MM.1S (cell line): Measurements from ENCODE around the gene PHF21A.

ENCODE experiments used
- DNase-seq: peaks from one replicate; pipeline ENCODE4 v3.0.0-alpha.2; 2015
- H2AFZ ChIP-seq: fragments of 300-600 bp; sonication (generic); 2 replicates; pipeline ENCODE4 v1.6.0; 2016; ENCODE audit warnings: antibody characterized with exemption, low read length
- H3F3A ChIP-seq: fragments of 300-600 bp; sonication (generic); 2 replicates; pipeline ENCODE4 v1.6.1; 2016; ENCODE audit warnings: mild to moderate bottlenecking, antibody characterized with exemption, low read length, moderate library complexity, mixed read lengths; ENCODE audit not compliant: insufficient read depth
- H3K27ac ChIP-seq: fragments of 300-600 bp; sonication (generic); 2 replicates; pipeline ENCODE4 v1.5.1; 2016; ENCODE audit warnings: mild to moderate bottlenecking, low read length
- H3K27me3 ChIP-seq: fragments of 300-600 bp; sonication (generic); replicated peaks from 2 replicates; pipeline ENCODE4 v1.6.0; 2016; ENCODE audit warnings: low read length; ENCODE audit not compliant: insufficient read depth
- H3K36me3 ChIP-seq: fragments of 300-600 bp; sonication (generic); replicated peaks from 2 replicates; pipeline ENCODE4 v1.6.1; 2016; ENCODE audit warnings: mild to moderate bottlenecking, low read length, mixed read lengths; ENCODE audit not compliant: insufficient read depth
- H3K4me1 ChIP-seq: fragments of 300-600 bp; sonication (generic); 2 replicates; pipeline ENCODE4 v1.6.1; 2016; ENCODE audit warnings: low read length, mixed read lengths
- H3K4me2 ChIP-seq: fragments of 300-600 bp; sonication (generic); 2 replicates; pipeline ENCODE4 v1.6.0; 2016; ENCODE audit warnings: low read depth, low read length
- H3K4me3 ChIP-seq: fragments of 300-600 bp; sonication (generic); 2 replicates; pipeline ENCODE4 v1.5.1; 2016; ENCODE audit warnings: low read length, mixed read lengths
- H3K79me2 ChIP-seq: fragments of 300-600 bp; sonication (generic); 2 replicates; pipeline ENCODE4 v1.6.1; 2016; ENCODE audit warnings: mixed run types, low read length, mixed read lengths
- H3K9ac ChIP-seq: fragments of 300-600 bp; sonication (generic); 2 replicates; pipeline ENCODE4 v1.6.1; 2016; ENCODE audit warnings: low read length, mixed read lengths
- H3K9me2 ChIP-seq: fragments of 300-600 bp; sonication (generic); replicated peaks from 2 replicates; pipeline ENCODE4 v1.6.1; 2016; ENCODE audit warnings: mild to moderate bottlenecking, low read length, mixed read lengths; ENCODE audit not compliant: insufficient read depth
- H3K9me3 ChIP-seq: fragments of 300-600 bp; sonication (generic); replicated peaks from 2 replicates; pipeline ENCODE4 v1.6.1; 2016; ENCODE audit warnings: mild to moderate bottlenecking, low read length, mixed read lengths; ENCODE audit not compliant: insufficient read depth
- H4K20me1 ChIP-seq: fragments of 300-600 bp; sonication (generic); 2 replicates; pipeline ENCODE4 v1.6.1; 2016; ENCODE audit warnings: mild to moderate bottlenecking, low read length, moderate library complexity, mixed read lengths; ENCODE audit not compliant: insufficient read depth
- CTCF ChIP-seq: fragments of 300-600 bp; sonication (generic); IDR thresholded peaks from 2 replicates; pipeline ENCODE4 v1.5.1; 2016; ENCODE audit warnings: antibody characterized with exemption, low read length, mixed read lengths
- EZH2 ChIP-seq: fragments of 300-600 bp; sonication (generic); optimal IDR thresholded peaks from 2 replicates; pipeline ENCODE3; 2017; ENCODE audit warnings: low read depth, mild to moderate bottlenecking, antibody characterized with exemption, low read length, mixed read lengths
- EZH2phosphoT487 ChIP-seq: fragments of 300-600 bp; sonication (generic); IDR thresholded peaks from 2 replicates; pipeline ENCODE4 v1.6.1; 2018; ENCODE audit warnings: antibody characterized with exemption, low read length

PHF21A gene

DNA sequence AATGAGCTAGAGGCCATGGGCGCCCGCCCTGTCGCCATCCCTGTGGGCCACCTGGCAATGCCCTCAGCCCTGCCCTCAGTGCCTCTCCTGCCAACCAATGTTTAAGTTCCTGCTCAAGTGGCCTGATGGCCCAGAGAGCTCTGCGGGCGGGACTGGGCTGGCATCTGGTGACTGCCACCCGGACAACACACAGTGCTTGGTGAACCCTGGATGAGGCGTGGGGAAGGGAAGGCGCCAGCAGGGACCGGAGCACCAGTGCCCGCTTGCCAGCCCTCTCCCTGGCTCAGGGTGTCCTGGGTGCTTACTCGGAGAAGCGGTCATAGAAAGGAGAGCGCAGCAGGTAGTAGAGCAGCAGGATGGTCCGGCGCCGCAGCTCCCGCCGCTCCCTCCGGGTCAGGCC lies 207.7 kb downstream of the PHF21A start:
- H3K9me2 ChIP-seq = no peaks in the 10 kb centered on the region
- H2AFZ ChIP-seq = no peak overlapping the region
- no peak overlapping the region for H3K4me3 ChIP-seq
- peaks cover 3% of the 10 kb centered on the region; the same call in 1 of the 2 replicates for H3K4me1 ChIP-seq
- no peaks in the 10 kb centered on the region for H3K9me3 ChIP-seq
- H3K36me3 ChIP-seq = no peaks in the 10 kb centered on the region
- DNase-seq = no peak
- no peaks in the 10 kb centered on the region for H3K27me3 ChIP-seq
- H3K79me2 ChIP-seq = peaks cover 22% of the 10 kb centered on the region
- TF ChIP-seq CTCF = no peak
- no peak for TF ChIP-seq EZH2
- H3F3A ChIP-seq = peaks cover 12% of the 10 kb centered on the region
- H3K4me2 ChIP-seq = no peak overlapping the region
- no peak overlapping the region for H3K27ac ChIP-seq
- H3K9ac ChIP-seq = no peak overlapping the region
- H4K20me1 ChIP-seq = no peaks in the 10 kb centered on the region

DNA sequence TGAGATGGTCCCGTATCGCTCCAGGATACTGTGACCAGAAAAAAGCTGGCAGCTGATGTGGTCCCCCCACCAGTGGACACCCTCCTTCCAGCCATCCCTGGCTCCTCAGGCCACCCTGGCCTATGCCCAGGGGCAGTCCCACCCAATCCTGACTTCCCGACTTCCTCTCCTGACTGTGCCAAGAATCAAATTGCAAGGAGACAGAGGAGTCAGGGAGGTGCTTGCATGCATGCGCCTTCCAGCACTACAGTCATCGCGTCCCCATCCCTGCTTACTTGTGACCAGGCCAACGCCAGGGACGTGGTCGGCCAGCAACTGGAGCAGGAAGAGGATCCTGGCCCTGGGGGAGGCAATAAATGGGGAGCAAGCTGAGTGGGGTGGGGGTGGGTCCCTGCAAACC lies 210.6 kb downstream of the PHF21A start:
- no peaks in the 10 kb centered on the region for H3K9me3 ChIP-seq
- no peaks in the 10 kb centered on the region for H3K36me3 ChIP-seq
- H3K9me2 ChIP-seq = no peaks in the 10 kb centered on the region
- peaks cover 1% of the 10 kb centered on the region for H3K79me2 ChIP-seq
- H2AFZ ChIP-seq = no peak overlapping the region
- H3K4me3 ChIP-seq = no peak overlapping the region
- H3K9ac ChIP-seq = no peak overlapping the region
- H3F3A ChIP-seq = no peaks in the 10 kb centered on the region
- no peak overlapping the region for H3K27ac ChIP-seq
- no peaks in the 10 kb centered on the region for H4K20me1 ChIP-seq
- no peaks in the 10 kb centered on the region for H3K27me3 ChIP-seq
- H3K4me1 ChIP-seq = no peaks in the 10 kb centered on the region
- H3K4me2 ChIP-seq = no peak overlapping the region
- no peak for TF ChIP-seq EZH2phosphoT487
- no peak for TF ChIP-seq CTCF
- no peak for TF ChIP-seq EZH2
- no peak for DNase-seq

GRCh38 chr11:45909594-45910475 lies 211.4 kb downstream of the PHF21A start:
- H3K27ac ChIP-seq = no peak overlapping the region
- no peaks in the 10 kb centered on the region for H3K9me2 ChIP-seq
- H3K27me3 ChIP-seq = no peaks in the 10 kb centered on the region
- H3K9ac ChIP-seq = no peak overlapping the region
- no peaks in the 10 kb centered on the region for H4K20me1 ChIP-seq
- H3K4me3 ChIP-seq = no peak overlapping the region
- no peaks in the 10 kb centered on the region for H3K9me3 ChIP-seq
- DNase-seq = no peak
- no peaks in the 10 kb centered on the region; the same call in 1 of the 2 replicates for H3K79me2 ChIP-seq
- no peak overlapping the region for H2AFZ ChIP-seq
- no peak overlapping the region for H3K4me2 ChIP-seq
- H3F3A ChIP-seq = no peaks in the 10 kb centered on the region
- no peaks in the 10 kb centered on the region for H3K36me3 ChIP-seq
- TF ChIP-seq EZH2phosphoT487 = no peak
- TF ChIP-seq EZH2 = no peak
- no peak for TF ChIP-seq CTCF
- no peaks in the 10 kb centered on the region for H3K4me1 ChIP-seq
